GM12864 (cell line): ENCODE data around the gene ZNF839.

Experiments used
- DNase-seq: peaks from one replicate; pipeline ENCODE4 v3.0.0-alpha.2; 2011; ENCODE audit warnings: low read depth
- H3K4me3 ChIP-seq: 2 replicates; pipeline ENCODE4 v1.5.1; 2011; ENCODE audit warnings: mild to moderate bottlenecking, low read depth, low read length, control low read depth
- TF ChIP-seq, protein P1 (sequence below): IDR thresholded peaks from 2 replicates; pipeline ENCODE4 v1.5.1; 2011; ENCODE audit warnings: low read depth, mild to moderate bottlenecking, moderate library complexity, low read length, control low read depth, inconsistent platforms; ENCODE audit errors: missing control alignments

ZNF839 gene

DNA sequence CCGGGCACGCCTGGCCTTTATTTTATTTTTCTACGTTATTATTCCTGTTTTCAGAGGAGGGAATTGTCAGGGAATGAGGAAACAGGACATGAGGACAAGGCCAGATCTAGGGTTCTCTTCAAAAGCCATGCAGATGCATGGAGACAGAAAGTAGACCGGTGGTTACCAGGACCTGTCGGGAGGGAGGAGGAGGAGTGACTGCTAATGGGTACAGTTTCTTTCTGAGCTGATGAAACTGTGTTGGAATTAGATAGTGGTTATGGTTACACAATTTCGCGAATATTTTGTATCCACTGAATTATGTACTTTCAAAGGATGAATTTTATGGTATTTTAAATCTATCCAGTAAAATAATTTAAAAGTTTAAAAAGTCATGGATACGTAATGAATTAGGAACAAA lies 11.3 kb downstream of the ZNF839 start:
- TF ChIP-seq, protein P1, sequence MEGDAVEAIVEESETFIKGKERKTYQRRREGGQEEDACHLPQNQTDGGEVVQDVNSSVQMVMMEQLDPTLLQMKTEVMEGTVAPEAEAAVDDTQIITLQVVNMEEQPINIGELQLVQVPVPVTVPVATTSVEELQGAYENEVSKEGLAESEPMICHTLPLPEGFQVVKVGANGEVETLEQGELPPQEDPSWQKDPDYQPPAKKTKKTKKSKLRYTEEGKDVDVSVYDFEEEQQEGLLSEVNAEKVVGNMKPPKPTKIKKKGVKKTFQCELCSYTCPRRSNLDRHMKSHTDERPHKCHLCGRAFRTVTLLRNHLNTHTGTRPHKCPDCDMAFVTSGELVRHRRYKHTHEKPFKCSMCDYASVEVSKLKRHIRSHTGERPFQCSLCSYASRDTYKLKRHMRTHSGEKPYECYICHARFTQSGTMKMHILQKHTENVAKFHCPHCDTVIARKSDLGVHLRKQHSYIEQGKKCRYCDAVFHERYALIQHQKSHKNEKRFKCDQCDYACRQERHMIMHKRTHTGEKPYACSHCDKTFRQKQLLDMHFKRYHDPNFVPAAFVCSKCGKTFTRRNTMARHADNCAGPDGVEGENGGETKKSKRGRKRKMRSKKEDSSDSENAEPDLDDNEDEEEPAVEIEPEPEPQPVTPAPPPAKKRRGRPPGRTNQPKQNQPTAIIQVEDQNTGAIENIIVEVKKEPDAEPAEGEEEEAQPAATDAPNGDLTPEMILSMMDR: no peak
- H3K4me3 ChIP-seq: no peak overlapping the region
- DNase-seq: no peak

DNA sequence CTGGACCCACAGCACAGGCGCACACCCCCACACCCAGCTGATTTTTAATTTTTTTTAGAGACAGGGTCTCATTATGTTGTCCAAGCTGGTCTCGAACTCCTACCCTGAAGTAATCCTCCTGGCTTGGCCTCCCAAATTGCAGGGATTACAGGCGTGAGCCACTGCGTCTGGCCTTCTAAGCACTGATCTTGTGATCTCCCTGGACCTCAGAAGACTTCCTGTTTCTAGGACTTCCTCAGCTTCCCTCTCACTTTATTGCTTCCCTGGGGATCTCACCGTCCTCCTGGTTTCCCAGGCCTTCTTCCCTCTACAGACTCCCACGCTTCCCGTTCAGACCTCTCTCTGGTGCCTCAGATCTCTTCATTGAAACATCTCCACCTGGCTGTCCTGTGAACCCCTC lies 13.8 kb downstream of the ZNF839 start:
- no peak overlapping the region for H3K4me3 ChIP-seq
- TF ChIP-seq, protein P1: no peak
- no peak for DNase-seq

DNA sequence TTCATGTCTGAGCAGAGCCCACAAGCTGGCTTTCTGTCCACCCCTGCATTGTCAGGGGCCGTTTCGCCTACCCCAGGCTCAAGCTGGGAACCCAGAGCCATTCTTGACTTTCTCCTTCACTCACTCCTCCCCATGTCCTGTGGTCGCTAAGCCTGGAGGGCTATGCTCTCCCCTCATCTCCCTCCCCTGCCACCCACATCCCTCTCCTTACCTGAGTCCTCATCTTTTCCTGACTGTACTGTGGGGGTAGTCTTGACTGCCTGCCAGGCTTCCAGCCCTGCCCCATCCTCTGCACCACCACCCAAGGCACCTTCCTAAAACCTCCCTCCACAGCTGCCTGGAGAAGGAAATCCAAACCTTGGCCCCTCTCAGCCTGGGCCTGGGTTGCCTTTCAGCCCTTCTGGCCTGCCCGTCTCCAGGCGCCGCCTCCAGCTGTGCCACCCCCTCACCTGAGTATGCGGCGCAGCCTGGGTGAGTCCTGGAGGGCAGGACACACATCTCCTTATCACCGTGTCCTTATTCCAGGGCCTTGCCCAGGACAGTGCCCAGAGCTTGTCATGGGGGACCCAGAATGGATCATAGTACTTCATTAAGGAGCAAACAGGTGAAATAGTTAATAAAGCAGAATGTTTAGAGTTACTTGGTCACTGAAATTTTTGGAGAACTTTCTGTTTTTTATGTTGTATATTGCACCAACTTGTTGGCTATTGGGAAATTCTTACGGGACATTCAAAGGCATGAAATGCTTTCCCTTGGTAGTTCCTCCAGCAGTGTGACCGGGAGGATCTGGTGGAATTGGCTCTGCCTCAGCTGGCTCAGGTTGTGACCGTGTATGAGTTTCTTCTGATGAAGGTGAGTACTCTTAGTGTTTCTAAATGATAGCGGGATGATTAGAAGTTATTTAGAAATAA lies 14.5 kb downstream of the ZNF839 start:
- TF ChIP-seq, protein P1: no peak
- no peak overlapping the region for H3K4me3 ChIP-seq
- DNase-seq: no peak

DNA sequence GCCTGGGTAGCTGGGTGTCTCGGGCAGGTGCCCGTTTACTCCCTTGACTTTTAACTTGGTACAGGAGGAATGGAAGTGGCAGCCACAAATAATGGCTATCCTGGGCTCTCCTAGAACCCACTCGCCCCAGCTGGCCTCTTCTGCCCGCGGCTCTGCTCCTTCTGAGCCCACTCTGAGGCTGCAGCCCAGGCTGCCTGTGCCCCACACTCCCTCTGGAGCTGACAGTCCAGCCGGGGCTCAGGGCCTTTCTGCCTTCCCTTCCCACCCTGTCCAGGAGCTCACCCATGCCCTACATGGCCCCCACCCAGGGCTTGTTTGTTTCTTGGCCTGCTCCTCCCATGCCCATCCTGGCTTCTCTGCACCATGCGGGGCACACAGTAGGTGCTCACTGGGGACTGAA lies 15.6 kb downstream of the ZNF839 start:
- no peak for DNase-seq
- TF ChIP-seq, protein P1: no peak
- H3K4me3 ChIP-seq: no peak overlapping the region

DNA sequence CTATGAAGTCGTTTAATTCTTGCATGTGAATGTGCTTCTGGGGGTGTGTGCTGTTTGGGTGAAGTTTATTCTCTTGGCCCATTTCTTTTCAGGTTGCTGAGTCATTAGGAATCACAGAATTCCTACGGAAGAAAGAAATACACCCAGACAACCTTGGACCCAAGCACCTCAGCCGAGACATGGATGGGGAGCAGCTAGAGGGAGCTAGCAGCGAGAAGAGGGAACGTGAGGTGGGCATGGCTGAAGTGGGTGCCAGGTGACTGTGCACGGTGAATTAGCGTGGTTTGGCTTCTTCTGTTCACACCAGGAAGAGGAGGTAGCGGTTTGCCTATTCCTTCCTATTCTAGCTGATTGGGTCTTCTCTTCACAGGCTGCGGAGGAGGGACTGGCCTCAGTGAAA lies 19.2 kb downstream of the ZNF839 start:
- no peak overlapping the region for H3K4me3 ChIP-seq
- DNase-seq: no peak
- TF ChIP-seq, protein P1: no peak

DNA sequence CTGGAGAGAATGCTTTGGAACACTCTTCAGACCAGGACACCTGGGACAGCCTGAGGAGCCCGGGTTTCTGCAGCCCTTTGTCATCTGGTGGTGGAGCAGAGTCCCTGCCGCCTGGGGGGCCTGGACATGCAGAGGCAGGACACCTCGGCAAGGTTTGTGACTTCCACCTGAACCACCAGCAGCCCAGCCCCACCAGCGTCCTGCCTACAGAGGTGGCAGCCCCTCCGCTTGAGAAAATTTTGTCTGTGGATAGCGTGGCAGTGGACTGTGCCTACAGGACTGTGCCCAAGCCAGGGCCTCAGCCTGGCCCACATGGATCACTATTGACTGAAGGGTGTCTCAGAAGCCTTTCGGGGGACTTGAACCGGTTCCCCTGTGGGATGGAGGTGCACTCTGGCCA lies 22.0 kb downstream of the ZNF839 start:
- DNase-seq: no peak
- H3K4me3 ChIP-seq: no peak overlapping the region
- TF ChIP-seq, protein P1: no peak

DNA sequence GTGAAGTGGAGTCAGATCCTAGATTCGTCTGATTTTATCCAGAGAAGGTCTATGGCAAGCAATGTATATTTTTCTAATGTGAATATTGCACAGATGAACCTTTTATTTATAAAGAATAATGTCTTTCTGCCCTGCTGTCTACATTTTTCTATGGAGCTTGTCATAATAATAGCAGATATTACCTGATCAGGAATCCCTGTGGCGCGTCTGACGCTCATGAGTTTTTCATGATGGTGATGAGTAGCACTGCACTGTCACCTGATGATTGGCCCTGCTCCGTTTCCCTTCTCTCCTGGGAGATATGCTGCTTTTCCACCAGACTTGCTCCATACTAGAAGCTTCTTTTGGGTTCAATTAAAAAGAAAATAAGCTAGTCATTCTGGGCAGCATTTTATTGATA lies 22.7 kb downstream of the ZNF839 start:
- TF ChIP-seq, protein P1: no peak
- DNase-seq: no peak

More for the DNA sequence above, 22.7 kb downstream of the ZNF839 start:
- H3K4me3 ChIP-seq: no peak overlapping the region
